B cell (primary cell): Measurements from ENCODE around the gene GPR162. TPM values are rescaled to one million over a fixed set of nuclear protein-coding genes. Genes with fewer than 3 reads are reported as not detected.

ENCODE experiments used
- ATAC-seq: fragments of 200-7000 bp; cut with Tn5 transposase; one replicate; pipeline ENCODE4 v1.10.0; 2021; ENCODE audit warnings: low read depth, mild to moderate bottlenecking, moderate number of reproducible peaks, moderate library complexity
- CTCF ChIA-PET: fragments of 350-600 bp; sonication (Branson Sonifier 250); formaldehyde crosslinking; loops from one replicate; lab custom pipeline; 2021; ENCODE audit warnings: antibody characterized with exemption, inconsistent platforms; lab: Charles Lee
- POLR2A ChIA-PET: fragments of 350-600 bp; sonication (Branson Sonifier 250); formaldehyde crosslinking; loops from one replicate; lab custom pipeline; 2021; ENCODE audit warnings: antibody characterized with exemption; lab: Charles Lee
- DNase-seq: peaks from one replicate; pipeline ENCODE4 v3.0.0; 2013
- H2AFZ ChIP-seq: 2 replicates; pipeline ENCODE4 v1.6.1; 2012; ENCODE audit warnings: mild to moderate bottlenecking, low read depth, low read length; ENCODE audit not compliant: insufficient read depth, poor library complexity, severe bottlenecking
- H3K27ac ChIP-seq, 2 donors: 1 replicate in 1 of 2; 2 replicates in 1 of 2; pipeline ENCODE4 v1.5.1; 2012 to 2013; ENCODE audit warnings: low read length in 2 of 2, mild to moderate bottlenecking in 2 of 2, moderate library complexity in 1 of 2
- H3K27me3 ChIP-seq, 4 experiments: fragments of 200-600 bp in 1 of 4; sonication (generic) in 1 of 4; replicated peaks in 1 of 4; 1 replicate in 2 of 4; 2 replicates in 2 of 4; pipeline versions ENCODE4 v1.6.1 to v1.7.0; 2013 to 2016; ENCODE audit warnings: low read length in 3 of 4, mild to moderate bottlenecking in 2 of 4, mixed read lengths in 1 of 4, moderate library complexity in 1 of 4; ENCODE audit not compliant: insufficient read depth in 4 of 4, control insufficient read depth in 3 of 4; ENCODE audit errors: control extremely low read depth in 1 of 4
- H3K36me3 ChIP-seq, 2 experiments: replicated peaks in 1 of 2; 1 replicate in 1 of 2; 2 replicates in 1 of 2; pipeline versions ENCODE4 v1.6.1 to v1.7.1; 2013; ENCODE audit warnings: low read length in 1 of 2; ENCODE audit not compliant: insufficient read depth in 2 of 2, control insufficient read depth in 1 of 2; ENCODE audit errors: control extremely low read depth in 1 of 2, extremely low read depth in 1 of 2
- H3K4me1 ChIP-seq, 2 donors: fragments of 200-600 bp in 1 of 2; sonication (generic) in 1 of 2; 1 replicate in 1 of 2; 2 replicates in 1 of 2; pipeline versions ENCODE4 v1.5.1 to v1.6.1; 2013 to 2017; ENCODE audit warnings: low read length in 2 of 2; ENCODE audit not compliant: control insufficient read depth in 2 of 2, insufficient read depth in 2 of 2
- H3K4me2 ChIP-seq: replicated peaks from 2 replicates; pipeline ENCODE3; 2012; ENCODE audit warnings: mild to moderate bottlenecking, low read depth, low read length; ENCODE audit not compliant: poor library complexity, severe bottlenecking
- H3K4me3 ChIP-seq, 5 experiments: fragments of 200-600 bp in 1 of 5; sonication (generic) in 1 of 5; 1 replicate in 3 of 5; 2 replicates in 2 of 5; pipeline versions ENCODE4 v1.5.1 to v1.7.0; 2011 to 2016; ENCODE audit warnings: low read length in 4 of 5, mild to moderate bottlenecking in 4 of 5, low read depth in 2 of 5, control low read depth in 1 of 5, moderate library complexity in 1 of 5; ENCODE audit not compliant: insufficient read depth in 1 of 5; ENCODE audit errors: control extremely low read depth in 1 of 5, extremely low read depth in 1 of 5
- H3K79me2 ChIP-seq: fragments of 200-600 bp; sonication (generic); one replicate; pipeline ENCODE4 v1.6.0; 2016; ENCODE audit warnings: low read length; ENCODE audit not compliant: control insufficient read depth, insufficient read depth
- H3K9ac ChIP-seq: fragments of 200-600 bp; sonication (generic); 2 replicates; pipeline ENCODE4 v1.6.1; 2017; ENCODE audit warnings: mild to moderate bottlenecking, low read length, moderate library complexity
- H3K9me3 ChIP-seq, 3 donors: one replicate each; pipeline versions ENCODE4 v1.6.1 to v1.7.1; 2013; ENCODE audit warnings: low read length in 2 of 3; ENCODE audit not compliant: control insufficient read depth in 2 of 3, insufficient read depth in 1 of 3; ENCODE audit errors: control extremely low read depth in 1 of 3
- H4K20me1 ChIP-seq: 2 replicates; pipeline ENCODE4 v1.6.0; 2012; ENCODE audit warnings: mild to moderate bottlenecking, low read length; ENCODE audit not compliant: insufficient read depth, control insufficient read depth, poor library complexity, severe bottlenecking
- H3K27ac Mint-ChIP-seq: one replicate; pipeline ENCODE4 v1.8.0; 2021; ENCODE audit warnings: mixed read lengths
- H3K27me3 Mint-ChIP-seq: one replicate; pipeline ENCODE4 v1.8.0; 2021; ENCODE audit warnings: mixed read lengths
- H3K4me1 Mint-ChIP-seq: one replicate; pipeline ENCODE4 v1.8.0; 2021; ENCODE audit warnings: mixed read lengths
- H3K4me3 Mint-ChIP-seq: one replicate; pipeline ENCODE4 v1.8.0; 2021; ENCODE audit warnings: mixed read lengths
- H3K9me3 Mint-ChIP-seq: one replicate; pipeline ENCODE4 v1.8.0; 2022; ENCODE audit warnings: mixed read lengths; ENCODE audit not compliant: insufficient read depth
- EZH2 ChIP-seq: IDR thresholded peaks from 2 replicates; pipeline ENCODE4 v1.6.1; 2012; ENCODE audit warnings: borderline replicate concordance, low read depth, mild to moderate bottlenecking, moderate library complexity, low read length; ENCODE audit not compliant: insufficient read depth, poor library complexity, severe bottlenecking
- WGBS: methylation state at CpG from one replicate; pipeline ENCODE4 v1.1.5; 2013; ENCODE audit warnings: missing lambda C conversion rate; ENCODE audit not compliant: insufficient coverage; 5-methylcytosine and 5-hydroxymethylcytosine counted together
- intact Hi-C: fragments of 100-400 bp; cut with micrococcal nuclease; formaldehyde crosslinking; loops from one replicate; pipeline ENCODE4 v1.10.0; 2022
- polyA plus RNA-seq: library from polyadenylated mRNA; depleted of rRNA; stranded (reverse); fragments of >200 nt; gene quantifications from 2 replicates; pipeline ENCODE4 v1.2.3, GENCODE V29; 2012
- total RNA-seq, 2 donors: library from RNA; stranded (reverse); fragments of 120-200 nt in 1 of 2; gene quantifications; 1 replicate in 1 of 2; 2 replicates in 1 of 2; pipeline versions ENCODE4 v1.2.3 to v1.2.4, GENCODE V29; 2013 to 2022
- TF ChIP-seq, protein P1 (sequence below): fragments of 200-600 bp; IDR thresholded peaks from one replicate; pipeline ENCODE4 v1.8.0; 2022; ENCODE audit warnings: antibody characterized with exemption, mild to moderate bottlenecking

GPR162 gene
- total and polyA plus RNA-seq, 2 donors (not counting 1 experiment from before 2014, with no cell fraction given): 0.54 TPM; not detected in 1

DNA sequence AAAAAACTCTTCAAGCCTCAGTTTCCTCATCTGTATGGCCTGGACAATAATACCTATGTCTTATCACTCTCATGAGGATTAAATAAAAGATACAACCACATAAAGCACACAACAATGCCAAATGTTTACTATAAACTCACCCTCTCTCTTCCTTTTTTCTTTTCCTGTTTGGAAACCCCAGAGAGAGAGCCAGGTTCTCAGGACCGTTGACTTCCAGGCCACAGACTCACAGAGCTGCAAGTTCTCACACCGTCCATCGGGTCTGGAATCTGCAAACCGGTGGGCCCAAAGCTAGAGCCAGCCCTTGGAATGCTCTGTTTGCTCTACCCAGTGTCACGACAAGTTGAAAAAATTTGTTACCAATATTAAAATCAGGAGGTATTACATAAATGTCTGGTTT lies 36.9 kb upstream of the GPR162 start:
- ATAC-seq (no peak), DNase-seq (no peak)
- ChIA-PET POLR2A (interaction anchor here (0.6 kb wide), 1 partner anchor 127 kb away, joined by 7 read pairs; no protein-coding TSS in a partner anchor), CTCF (interaction anchor here (1.0 to 1.4 kb wide), 2 partner anchors 31 to 51 kb away, joined by 3 read pairs; no protein-coding TSS in a partner anchor)
- Histone ChIP-seq H3K9ac (no peak overlapping the region), H2AFZ (no peak overlapping the region), H3K4me2 (no peak overlapping the region), H3K4me1 (no peaks in the 10 kb centered on the region), H3K9me3 (no peaks in the 10 kb centered on the region), H4K20me1 (no peaks in the 10 kb centered on the region), H3K27ac (no peak overlapping the region), H3K4me3 (no peak overlapping the region), H3K27me3 (peaks cover 0 to 7% (median 0%) of the 10 kb centered on the region in 4 experiments), H3K79me2 (no peaks in the 10 kb centered on the region), H3K36me3 (no peaks in the 10 kb centered on the region)
- no peaks in the 10 kb centered on the region for H3K9me3 Mint-ChIP-seq
- WGBS: 42% methylated on average over 3 of the region's 5 CpGs
- H3K4me1 Mint-ChIP-seq: no peaks in the 10 kb centered on the region
- H3K27ac Mint-ChIP-seq: no peak overlapping the region
- intact Hi-C loops: no loop called here
- no peak overlapping the region for H3K4me3 Mint-ChIP-seq
- peaks cover 6% of the 10 kb centered on the region for H3K27me3 Mint-ChIP-seq
- TF ChIP-seq EZH2: no peak
- TF ChIP-seq, protein P1, sequence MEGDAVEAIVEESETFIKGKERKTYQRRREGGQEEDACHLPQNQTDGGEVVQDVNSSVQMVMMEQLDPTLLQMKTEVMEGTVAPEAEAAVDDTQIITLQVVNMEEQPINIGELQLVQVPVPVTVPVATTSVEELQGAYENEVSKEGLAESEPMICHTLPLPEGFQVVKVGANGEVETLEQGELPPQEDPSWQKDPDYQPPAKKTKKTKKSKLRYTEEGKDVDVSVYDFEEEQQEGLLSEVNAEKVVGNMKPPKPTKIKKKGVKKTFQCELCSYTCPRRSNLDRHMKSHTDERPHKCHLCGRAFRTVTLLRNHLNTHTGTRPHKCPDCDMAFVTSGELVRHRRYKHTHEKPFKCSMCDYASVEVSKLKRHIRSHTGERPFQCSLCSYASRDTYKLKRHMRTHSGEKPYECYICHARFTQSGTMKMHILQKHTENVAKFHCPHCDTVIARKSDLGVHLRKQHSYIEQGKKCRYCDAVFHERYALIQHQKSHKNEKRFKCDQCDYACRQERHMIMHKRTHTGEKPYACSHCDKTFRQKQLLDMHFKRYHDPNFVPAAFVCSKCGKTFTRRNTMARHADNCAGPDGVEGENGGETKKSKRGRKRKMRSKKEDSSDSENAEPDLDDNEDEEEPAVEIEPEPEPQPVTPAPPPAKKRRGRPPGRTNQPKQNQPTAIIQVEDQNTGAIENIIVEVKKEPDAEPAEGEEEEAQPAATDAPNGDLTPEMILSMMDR: no peak

DNA sequence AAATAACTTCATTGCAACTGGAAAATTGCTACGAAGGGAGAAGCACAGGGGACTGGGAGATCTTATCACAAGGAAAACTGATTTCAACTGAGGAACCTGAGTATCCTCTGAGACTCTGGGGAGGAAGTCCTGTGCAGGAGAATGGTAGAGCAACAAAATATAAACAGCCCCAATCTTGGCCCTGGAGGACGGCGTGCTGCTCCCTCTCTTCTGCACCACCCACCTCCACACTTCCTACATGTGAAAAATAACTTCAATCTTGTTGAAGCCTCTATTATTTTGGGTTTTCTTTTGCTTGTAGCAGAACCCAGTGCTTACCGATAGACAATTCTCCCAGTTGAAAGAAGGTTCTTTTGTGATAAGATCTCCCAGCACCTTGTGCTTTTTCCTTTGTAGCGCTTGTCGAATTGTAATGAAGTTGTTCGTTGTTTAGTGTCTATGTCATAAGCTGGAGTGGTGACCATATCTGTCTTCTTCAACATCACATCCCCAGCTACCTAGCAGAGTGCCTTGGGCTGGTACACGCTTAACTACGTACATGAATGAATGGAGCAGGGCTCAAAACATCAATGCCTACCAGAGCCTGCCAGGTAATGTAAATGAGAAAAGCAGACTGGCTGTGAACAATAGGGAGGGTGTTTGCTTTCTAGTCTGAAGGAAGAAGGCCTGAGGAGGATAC lies 35.1 kb upstream of the GPR162 start:
- Histone ChIP-seq H4K20me1 (no peaks in the 10 kb centered on the region), H2AFZ (no peak overlapping the region), H3K4me3 (no peak overlapping the region), H3K9me3 (no peaks in the 10 kb centered on the region), H3K9ac (no peak overlapping the region), H3K36me3 (no peaks in the 10 kb centered on the region), H3K27me3 (peaks cover 0 to 9% (median 0%) of the 10 kb centered on the region in 4 experiments), H3K4me2 (no peak overlapping the region), H3K79me2 (no peaks in the 10 kb centered on the region), H3K27ac (no peak overlapping the region), H3K4me1 (no peaks in the 10 kb centered on the region)
- DNase-seq (no peak), ATAC-seq (no peak)
- no CpG with 5 or more reads among the region's 9 CpGs for WGBS
- Mint-ChIP-seq H3K27ac (no peak overlapping the region), H3K4me3 (no peak overlapping the region), H3K4me1 (no peaks in the 10 kb centered on the region), H3K9me3 (no peaks in the 10 kb centered on the region), H3K27me3 (peaks cover 9% of the 10 kb centered on the region)
- intact Hi-C loops: no loop called here
- CTCF ChIA-PET: interaction anchor here (1.4 to 1.5 kb wide), 3 partner anchors 20 to 27 kb away, joined by 3 read pairs; no protein-coding TSS in a partner anchor
- TF ChIP-seq EZH2: no peak
- POLR2A ChIA-PET: no interaction called here
